Activated CD4-positive, CD25-positive, alpha-beta regulatory T cell treated with anti-CD3 and anti-CD28 coated beads, Interleukin-2, amount 50 U/mL, for 16 hours (primary cell): ENCODE measurements around the gene APPBP2.
"Not testable (repeated sequence)": the region's sequence is repeated elsewhere in the genome, so short reads cannot be mapped to it uniquely, and the experiment has no call there.

Source experiments
- DNase-seq: peaks from one replicate; pipeline ENCODE4 v3.0.0-alpha.2; 2020; ENCODE audit warnings: low read depth, low spot score

Gene APPBP2

DNA sequence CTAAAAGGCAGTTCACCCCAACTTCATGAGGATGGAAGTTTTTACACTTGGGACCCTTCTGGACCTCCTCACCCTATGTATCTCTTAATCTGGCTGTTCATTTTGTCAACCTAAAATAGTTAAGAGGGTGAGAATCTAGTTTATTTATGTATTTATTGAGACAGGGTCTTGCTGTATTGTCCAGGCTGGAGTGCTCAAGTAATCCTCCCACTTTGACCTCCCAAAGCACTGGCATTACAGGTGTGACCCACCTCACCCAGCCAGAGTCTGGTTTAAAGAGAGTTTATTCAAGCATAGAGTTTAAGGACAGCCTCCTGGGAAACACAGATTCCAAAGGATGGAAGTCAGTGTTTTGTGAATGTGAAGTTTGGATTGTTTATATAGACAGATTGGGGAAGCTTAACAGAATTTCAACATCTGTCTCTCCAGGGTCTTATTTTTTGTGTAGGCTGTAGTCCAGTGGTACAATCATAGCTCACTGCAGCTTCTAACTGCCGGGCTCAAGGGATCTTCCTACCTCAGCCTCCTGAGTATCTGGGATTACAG is 8.0 kb upstream of the APPBP2 start:
- no peak for DNase-seq

DNA sequence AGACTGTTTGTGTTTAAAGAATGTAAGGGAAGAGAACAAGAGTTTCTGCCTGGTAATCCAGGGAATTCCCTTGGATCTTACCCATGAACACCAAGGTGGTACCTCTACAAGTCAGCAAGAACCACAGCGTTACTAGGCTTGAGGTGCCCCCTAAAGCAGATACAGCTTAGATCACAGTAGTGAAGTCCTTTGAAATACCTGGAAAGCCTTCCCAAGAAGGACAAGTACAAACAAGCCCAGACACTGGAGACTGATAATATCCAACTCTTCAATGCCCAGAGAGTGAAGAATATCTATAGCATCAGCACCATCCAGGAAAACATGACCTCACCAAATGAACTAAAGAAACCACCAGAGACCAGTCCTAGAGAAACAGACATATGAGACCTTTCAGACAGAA is 3.8 kb upstream of the APPBP2 start:
- no peak for DNase-seq

DNA sequence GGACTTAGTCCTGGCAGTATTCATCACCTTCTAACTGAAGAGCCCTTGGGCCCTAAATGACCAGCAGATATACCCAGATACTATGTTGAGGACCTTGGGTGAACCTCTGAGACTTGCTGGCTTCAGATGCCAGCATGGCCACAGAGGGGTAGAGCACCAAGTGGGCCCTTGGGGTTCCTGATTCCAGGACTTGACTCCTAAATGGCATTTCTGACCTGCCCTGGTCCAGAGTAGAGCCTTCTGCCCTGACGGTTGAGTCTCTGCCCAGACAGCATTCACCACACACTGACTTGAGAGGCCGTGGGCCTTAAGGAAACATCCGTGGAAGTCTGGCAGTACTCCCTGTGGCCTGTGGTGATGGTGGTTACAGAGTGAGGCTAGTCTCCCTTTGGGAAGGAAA is 2.8 kb upstream of the APPBP2 start:
- DNase-seq: no peak

DNA sequence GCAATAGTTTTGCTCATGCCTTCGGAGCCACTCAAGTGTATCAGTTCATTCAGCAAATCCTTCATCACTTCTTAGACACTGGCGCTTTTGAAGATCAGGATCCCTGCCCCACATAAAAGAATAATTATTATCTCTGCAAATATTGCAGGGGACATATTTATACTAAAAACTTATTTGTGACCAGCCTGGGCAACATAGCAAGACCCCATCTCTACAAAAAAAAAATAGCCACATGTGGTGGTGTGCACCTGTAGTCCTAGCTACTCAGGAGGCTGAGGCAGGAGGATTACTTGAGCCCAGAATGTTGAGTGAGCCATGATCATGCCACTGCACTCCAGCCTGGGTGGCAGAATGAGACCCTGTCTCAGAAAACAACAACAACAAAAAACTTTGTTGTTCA is 1.7 kb upstream of the APPBP2 start:
- DNase-seq: no peak

DNA sequence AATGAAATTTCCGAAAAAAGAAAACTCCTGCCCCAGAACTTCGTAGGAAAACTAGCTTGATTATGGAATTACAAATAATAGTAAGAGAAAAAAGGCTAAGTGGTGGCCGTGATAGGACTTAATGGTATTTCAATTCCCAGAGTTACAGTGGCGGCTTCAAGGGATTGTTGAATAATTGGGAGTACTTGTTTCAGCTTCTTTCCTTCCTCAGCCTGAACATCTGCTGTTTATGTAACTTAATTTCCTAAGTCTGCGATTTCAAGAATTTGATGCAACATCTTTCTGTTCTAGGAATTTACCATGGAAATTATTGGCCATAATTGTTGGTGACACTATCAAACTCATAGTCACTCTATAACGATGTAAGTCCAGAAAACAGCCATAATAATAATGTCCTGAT is 684 bp upstream of the APPBP2 start:
- no peak for DNase-seq

DNA sequence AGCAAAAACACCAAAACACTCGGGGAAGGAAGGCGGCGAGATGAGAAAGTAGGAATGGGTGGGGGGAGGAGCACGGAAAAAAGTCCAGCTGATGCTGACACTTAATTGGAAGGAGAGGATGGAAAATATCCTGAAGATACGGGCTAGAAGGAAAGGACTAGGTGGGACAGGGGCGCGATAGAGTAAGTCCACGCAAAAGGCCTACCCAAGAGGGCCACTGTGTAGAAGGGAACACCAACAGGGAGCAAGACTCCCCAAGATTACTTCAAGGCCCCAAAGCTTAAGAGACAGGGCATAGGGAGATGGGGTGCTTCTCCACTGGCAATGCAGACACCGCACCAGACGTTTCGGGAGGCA is 736 bp downstream of the APPBP2 start:
- DNase-seq: no peak

DNA sequence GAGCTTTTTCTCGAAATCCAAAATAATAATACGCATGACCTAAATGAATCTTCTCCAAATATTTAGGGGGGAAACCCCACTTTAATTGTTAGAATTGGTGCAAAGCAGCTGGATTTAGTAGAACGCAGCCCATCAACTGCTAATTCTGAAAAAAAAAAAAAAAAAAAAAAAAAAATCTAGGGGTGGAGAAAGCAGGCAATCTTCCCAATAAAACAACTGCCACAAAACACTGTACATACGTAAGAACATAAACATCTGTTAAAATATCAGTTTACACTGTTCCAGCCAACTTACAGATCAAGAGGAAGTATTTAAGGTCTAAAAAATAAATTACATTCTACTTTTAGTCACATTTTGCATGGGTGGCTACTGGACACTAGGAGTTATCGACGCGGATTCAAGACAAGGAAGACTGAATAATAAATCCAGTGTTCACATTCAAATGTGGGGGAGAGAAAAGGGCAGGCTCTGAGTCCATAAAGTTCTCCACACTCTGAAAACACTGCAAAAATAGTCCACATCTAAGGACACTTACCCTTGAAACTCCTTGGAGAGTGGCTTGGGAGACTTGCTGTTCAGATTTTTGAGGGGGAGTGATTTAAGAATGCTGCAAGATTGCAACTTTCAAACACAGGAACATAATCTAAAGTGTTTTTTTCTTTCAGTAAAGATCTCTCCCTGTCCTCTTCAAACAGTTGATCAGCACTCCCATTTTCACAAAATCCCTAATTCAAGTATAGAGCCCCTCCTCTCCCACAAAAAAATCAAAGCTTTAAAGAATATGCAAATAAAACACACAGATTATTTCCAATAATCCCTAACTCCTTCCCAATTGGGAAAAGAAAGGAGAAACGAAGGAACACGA is 1.3 kb downstream of the APPBP2 start:
- no peak for DNase-seq

DNA sequence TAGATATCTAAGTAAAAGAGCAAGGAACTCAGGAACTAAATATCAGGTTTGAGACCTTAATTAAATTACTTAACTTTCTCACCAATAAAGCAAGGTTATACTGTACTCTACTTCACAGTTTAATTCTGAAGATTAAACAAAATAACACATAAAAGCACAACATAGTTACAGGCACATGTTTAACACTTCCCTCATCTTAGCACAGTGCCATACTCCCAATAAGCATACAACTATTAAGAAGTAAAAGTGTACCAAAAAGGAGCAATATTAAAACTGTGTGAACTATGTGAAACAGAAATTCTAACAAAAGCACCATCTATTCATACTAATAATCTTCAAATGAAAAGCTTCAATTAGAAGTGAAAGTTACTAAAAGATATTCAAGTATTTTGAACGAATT is 2.2 kb downstream of the APPBP2 start:
- DNase-seq: no peak

DNA sequence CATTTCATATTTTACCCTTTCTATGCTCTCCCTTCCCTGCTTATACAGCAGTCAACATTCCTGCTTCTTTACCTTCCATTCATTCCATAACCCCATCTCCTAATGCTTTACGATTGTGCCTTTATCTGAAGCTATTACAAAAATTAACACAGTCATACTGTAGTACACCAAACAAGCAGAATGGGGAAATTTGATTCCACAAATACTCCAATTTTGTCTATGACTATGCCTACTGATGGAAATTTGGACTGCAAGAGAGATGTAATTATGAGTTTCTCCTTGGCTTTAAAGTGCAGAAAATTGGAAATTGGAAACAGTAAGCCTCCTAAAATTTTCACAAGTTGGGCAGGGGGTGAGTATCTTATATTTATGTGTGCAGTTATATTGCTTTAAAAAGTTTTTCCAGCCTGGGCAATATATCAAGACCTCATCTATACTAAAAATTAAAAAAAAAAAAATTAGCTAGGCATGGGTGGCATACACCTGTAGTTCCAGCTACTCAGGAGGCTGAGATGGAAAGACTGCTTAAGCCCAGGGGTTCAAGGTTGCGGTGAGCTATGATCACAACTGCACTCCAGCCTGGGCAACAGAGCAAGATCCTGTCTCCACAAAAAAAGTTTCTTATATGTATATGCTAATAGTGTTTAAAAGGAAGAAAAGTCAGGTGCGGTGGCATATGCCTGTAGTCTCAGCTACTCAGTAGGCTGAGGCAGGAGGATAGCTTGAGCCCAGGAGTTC is 3.0 kb downstream of the APPBP2 start:
- no peak for DNase-seq

DNA sequence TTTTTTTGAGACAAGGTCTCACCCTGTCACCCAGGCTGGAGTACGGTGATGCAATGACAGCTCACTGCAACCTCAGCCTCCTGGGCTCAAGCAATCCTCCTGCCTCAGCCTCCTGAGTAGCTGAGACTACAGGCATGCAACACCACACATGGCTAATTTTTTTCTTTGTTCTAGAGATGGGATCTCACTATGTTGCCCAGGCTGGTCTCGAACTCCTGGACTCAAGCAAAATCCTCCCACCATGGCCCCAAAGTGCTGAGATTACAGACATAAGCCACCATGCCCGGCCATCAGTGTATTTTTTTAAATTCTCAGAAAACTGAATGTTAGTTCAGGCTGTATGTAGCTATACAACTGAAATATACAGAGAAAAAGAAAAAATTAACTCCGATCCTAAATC is 6.2 kb downstream of the APPBP2 start:
- no peak for DNase-seq

DNA sequence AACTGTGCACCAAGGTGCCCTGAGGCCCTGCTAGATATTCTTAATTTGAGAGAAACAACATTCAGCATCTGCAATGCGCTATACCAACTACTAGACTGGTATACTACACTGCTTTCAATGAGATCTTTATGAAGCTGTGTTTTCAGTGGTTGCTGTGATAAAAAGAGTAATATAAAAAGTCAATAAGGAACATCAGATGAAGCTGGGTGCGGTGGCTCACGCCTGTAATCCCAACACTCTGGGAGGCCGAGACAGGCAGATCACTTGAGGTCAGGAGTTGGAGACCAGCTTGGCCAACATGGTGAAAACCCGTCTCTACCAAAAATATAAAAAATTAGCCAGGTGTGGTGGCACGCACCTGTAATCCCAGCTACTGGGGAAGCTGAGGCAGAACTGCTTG is 10.4 kb downstream of the APPBP2 start:
- not testable (repeated sequence) for DNase-seq

DNA sequence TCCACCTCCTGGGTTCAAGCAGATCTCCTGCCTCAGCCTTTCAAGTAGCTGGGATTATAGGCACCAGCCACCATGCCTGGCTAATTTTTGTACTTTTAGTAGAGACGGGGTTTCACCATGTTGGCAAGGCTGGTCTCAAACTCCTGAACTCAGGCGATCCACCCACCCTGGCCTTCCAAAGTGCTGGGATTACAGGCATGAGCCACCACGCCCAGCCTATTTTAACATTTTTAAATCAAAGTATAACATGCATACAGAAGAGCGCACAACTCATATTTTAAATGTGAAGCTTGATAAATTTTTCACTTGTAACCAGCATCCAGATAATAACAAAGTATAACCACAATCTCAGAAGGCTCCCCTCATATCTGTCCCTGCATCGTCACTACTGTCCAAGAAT is 10.8 kb downstream of the APPBP2 start:
- DNase-seq: not testable (repeated sequence)

DNA sequence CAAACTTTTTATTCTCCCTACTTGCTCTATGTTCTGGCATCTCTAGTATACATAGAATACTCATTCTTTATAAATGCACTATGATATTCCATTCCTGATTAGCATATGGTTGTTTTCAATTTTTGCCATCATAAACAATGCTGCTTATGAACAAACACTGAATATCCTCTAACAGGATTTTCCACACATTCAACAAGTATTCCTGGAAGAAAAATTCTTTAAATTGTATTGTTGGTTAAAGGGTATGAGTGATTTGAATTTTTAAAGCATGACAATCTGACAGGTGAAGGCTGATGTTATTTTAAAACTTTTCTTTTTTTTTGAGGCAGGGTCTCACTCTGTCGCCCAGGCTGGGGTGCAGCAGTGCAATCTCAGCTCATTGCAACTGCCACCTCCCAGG is 11.5 kb downstream of the APPBP2 start:
- no peak for DNase-seq

DNA sequence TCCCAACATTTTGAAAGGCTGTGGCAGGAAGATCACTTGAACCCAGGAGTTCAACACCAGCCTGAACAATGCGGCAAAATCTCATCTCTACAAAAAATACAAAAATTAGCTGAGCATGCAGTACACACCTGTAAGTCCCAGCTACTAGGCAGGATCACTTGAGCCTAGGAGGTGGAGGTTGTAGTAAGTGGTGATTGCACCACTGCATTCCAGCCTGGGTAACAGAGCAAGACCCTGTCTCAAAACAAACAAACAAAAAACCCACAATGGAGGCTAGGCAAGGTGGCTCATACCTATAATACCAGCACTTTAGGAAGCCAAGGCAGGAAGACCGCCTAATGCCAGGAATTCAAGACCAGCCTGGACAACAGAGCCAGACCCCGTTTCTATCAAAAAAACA is 12.0 kb downstream of the APPBP2 start:
- no peak for DNase-seq

DNA sequence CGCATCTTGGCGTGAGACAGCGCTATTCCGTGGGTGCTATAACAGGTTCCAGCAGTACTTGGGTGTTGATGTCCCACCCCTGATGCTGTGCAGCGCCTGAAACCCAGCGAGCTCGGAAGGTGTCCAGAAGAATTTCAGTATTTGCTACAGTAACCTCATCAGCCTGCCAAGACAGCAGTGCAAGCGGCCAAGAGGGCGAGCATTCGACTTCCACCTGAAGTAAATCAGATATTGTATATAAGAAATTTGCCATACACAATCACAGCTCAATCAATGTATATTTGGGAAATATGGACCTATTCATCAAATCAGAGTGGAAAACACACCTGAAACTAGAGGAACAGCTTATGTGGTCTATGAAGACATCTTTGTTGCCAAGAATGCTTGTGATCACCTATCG is 13.0 kb downstream of the APPBP2 start:
- no peak for DNase-seq

DNA sequence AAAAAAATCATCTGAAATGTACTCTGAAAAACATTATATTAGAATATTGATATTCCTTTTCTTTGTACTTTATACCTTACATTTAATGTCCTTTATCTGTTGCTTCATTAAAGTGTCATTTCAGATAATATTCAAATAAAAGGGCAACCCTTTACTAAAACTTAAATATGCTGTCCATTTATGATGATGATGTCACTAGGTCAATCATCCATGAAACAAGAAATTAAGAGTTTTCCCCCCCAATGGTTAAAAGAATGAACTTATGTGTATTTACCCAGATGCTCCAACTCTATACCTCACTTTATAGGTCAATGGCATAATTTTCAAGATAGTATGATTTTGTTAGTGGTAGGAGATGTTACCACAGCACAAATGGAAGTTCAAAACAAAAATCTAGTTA is 15.3 kb downstream of the APPBP2 start:
- DNase-seq: no peak

DNA sequence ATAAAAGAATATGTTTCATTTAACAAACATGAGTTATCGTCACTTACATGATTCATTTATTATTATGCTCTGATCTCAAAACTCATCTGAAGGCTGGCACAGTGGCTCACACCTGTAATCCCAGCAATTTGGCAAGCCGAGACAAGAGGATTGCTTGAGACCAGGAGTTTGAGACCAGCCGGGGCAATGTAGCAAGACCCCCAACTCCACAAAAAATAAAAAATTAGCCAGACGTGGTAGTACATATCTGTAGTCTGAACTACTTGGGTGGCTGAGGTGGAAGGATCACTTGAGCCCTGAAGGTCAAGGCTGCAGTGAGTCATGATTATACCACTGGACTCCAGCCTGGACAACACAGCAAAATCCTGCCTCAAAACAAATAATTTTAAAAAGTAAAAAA is 16.0 kb downstream of the APPBP2 start:
- no peak for DNase-seq

DNA sequence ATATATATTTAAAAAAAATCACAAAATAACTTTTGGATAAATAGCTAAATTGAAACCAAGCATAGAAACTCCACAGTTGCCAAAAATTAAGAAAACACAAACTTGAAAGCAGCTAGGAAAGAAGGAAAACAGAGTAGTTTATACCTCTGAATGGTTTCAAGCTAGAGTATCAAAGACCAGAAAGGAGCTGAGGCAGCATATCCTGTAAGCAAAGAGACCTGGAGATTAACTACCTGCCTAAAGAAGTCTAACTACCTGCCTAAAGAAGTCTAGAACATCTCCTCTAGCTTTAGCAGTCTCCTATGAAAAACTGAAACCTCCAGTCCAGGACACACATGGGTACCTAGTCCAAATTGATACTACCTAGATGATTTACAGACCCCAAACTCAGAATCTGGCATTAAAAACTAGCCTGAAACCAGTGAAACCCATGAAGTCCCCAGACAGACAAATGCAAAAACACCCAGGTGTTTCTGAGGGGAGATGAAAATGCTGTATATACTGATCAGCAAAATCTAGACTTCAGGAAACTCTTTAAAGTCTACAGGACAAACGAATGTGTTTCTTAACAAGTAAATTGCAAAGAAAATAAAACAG is 17.6 kb downstream of the APPBP2 start:
- no peak for DNase-seq

DNA sequence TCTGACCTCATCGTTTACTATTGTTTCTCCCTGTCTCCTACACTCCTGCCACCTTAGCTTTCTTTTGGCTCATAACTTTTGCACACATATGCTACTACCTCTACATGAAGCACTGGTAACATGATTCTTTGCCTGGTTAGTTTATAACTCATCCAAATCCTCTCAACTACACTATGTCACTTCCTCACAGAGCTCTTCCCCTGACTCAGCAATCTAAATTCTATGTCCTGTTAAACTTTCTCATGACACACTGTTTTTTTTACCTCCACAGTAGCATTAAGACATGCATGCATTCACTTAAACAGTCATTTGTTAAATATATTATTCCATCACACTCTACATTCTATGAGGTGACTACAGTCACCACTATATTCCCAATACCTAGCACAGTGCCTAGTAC is 19.7 kb downstream of the APPBP2 start:
- no peak for DNase-seq

DNA sequence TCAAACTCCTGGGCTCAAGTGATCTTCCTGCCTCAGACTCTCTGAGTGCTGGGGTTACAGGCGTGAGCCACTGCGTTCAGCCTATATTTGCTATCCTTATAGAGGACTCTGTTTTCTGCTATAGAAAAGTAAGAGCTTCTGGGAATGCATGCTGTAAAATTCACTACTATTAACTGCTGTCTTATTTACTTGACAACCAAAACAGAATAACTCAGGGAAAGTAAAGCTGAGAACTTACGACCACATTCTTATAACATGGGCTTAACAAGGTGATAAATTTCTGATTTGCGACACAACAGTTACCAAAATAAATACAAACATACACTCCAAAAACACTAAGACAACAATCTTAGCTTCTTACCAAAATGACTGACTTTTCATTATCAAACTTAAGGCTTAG is 23.9 kb downstream of the APPBP2 start:
- DNase-seq: no peak

DNA sequence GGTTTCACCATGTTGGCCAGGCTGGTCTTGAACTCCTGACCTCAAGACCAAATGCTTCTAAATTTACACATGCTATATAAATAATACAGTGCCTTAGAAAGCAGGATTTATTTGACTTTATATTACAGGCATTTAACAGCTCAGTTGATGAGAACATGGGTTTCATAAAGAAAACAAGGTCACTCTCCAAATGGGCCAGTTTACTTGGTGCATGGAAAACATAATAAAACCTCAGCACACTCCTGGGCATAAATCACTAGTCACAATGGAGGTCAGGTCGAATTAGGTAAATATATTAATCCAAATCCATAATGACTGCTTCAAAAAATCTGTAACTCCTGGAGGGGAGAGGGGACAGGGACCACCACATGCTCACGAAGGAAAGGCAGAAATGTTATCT is 24.5 kb downstream of the APPBP2 start:
- DNase-seq: no peak

DNA sequence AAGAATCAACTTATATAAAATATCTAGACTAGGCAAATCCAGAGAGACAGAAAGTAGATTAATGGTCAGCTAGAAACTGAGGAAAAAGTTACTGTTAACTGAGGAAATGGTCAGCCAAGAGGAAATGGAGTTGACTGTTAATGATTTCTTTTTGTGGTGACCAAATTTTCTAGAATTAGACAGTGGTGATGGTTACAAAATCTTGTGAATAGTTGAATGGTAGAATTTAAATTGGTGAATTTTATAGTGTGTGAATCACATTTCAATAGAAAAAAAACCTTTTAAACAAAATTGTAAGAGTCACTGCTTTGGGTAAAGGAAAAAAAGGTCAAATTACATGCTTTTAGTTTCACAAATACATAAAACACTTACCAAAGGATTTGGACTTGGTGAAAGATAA is 30.0 kb downstream of the APPBP2 start:
- DNase-seq: no peak

DNA sequence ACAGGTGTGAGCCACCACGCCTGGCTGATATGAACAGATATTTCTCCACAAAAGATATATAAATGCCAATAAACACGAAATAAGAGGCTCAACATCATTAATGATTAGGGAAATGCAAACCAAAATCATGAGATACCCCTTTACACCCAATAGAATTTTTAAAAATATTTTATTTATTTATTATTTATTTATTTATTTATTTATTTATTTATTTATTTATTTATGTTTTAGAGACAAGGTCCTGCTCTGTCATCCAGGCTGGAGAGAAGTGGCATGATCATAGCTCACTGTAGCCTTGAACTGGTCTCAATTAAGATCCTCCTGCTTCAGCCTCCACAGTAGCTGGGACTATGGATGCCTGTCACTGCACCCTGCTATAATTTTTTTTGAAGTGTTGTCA is 30.8 kb downstream of the APPBP2 start:
- no peak for DNase-seq
